A549 (cell line): ENCODE data around the gene PKP4. TPM values are rescaled to one million over a fixed set of nuclear protein-coding genes. Genes with fewer than 3 reads are reported as not detected.

Experiments
- ATAC-seq, 2 experiments: fragments of 200-7000 bp in 1 of 2; fragments of >200 bp in 1 of 2; cut with Nextera tagmentation in 1 of 2; cut with Tn5 transposase in 1 of 2; 3 replicates each; pipeline versions ENCODE4 v1.8.0 to v1.9.1; 2018 to 2020; ENCODE audit warnings: mild to moderate bottlenecking in 1 of 2, moderate library complexity in 1 of 2
- CTCF ChIA-PET: fragments of 300-600 bp; sonication (Branson Sonifier 250); formaldehyde crosslinking; extraction: SDS; loops from one replicate; lab custom pipeline; 2021; ENCODE audit warnings: antibody characterized with exemption, inconsistent platforms; lab: Yijun Ruan, JAX
- POLR2A ChIA-PET: fragments of 350-600 bp; formaldehyde crosslinking; extraction: SDS; loops from one replicate; lab custom pipeline; 2021; ENCODE audit warnings: antibody characterized with exemption, inconsistent platforms; lab: Yijun Ruan, JAX
- DNase-seq, 2 experiments: peaks; one replicate each; pipeline versions ENCODE4 v3.0.0 to v3.0.0-alpha.2; 2011 to 2016; ENCODE audit warnings: low read depth in 1 of 2, low spot score in 1 of 2
- FAIRE-seq: peaks from 2 replicates; lab custom pipeline; 2011; peaks lifted over from hg19 to GRCh38; lab: Jason Lieb, UNC
- H3K27ac ChIP-seq, 2 experiments: fragments of >200 bp; sonication (Bioruptor Twin); formaldehyde crosslinking; 3 replicates each; pipeline ENCODE4 v1.5.1; 2016 to 2017
- H3K4me1 ChIP-seq: fragments of >200 bp; sonication (Bioruptor Twin); formaldehyde crosslinking; 3 replicates; pipeline ENCODE4 v1.6.1; 2016
- H3K4me2 ChIP-seq: fragments of >200 bp; sonication (Bioruptor Twin); formaldehyde crosslinking; 3 replicates; pipeline ENCODE4 v1.6.1; 2016
- H3K4me3 ChIP-seq: fragments of >200 bp; sonication (Bioruptor Twin); formaldehyde crosslinking; 3 replicates; pipeline ENCODE4 v1.5.1; 2016
- H3K9me3 ChIP-seq: fragments of >200 bp; sonication (Bioruptor Twin); formaldehyde crosslinking; 3 replicates; pipeline ENCODE4 v1.6.1; 2016
- CBX8 ChIP-seq: fragments of 200-600 bp; sonication (generic); IDR thresholded peaks from 2 replicates; pipeline ENCODE4 v1.6.1; 2016
- CEBPB ChIP-seq, 2 experiments: fragments of >200 bp in 1 of 2; sonication (Bioruptor Twin) in 1 of 2; formaldehyde crosslinking in 1 of 2; IDR thresholded peaks; 2 replicates each; pipeline ENCODE4 v1.6.1; 2012 to 2016
- CHD2 ChIP-seq: fragments of 150-350 bp; IDR thresholded peaks from 2 replicates; pipeline ENCODE4 v1.6.1; 2014; ENCODE audit warnings: low read length; ENCODE audit not compliant: partially characterized antibody
- EHMT2 ChIP-seq: fragments of 200-600 bp; sonication (generic); IDR thresholded peaks from 2 replicates; pipeline ENCODE4 v1.6.1; 2016; ENCODE audit warnings: antibody characterized with exemption, low read depth, mild to moderate bottlenecking, moderate library complexity
- ESRRA ChIP-seq: fragments of 150-350 bp; IDR thresholded peaks from 2 replicates; pipeline ENCODE4 v1.6.1; 2014; ENCODE audit warnings: mild to moderate bottlenecking, low read length, borderline replicate concordance
- FOXS1 ChIP-seq: fragments of 250-450 bp; sonication (Bioruptor Pico); IDR thresholded peaks from 2 replicates; pipeline ENCODE4 v1.5.0; 2020; ENCODE audit warnings: mild to moderate bottlenecking, moderate library complexity
- GATA3 ChIP-seq: IDR thresholded peaks from 2 replicates; pipeline ENCODE4 v1.6.1; 2012; ENCODE audit warnings: borderline replicate concordance
- HDAC2 ChIP-seq: fragments of 200-600 bp; sonication (generic); IDR thresholded peaks from 2 replicates; pipeline ENCODE4 v1.6.1; 2016
- HOXB5 ChIP-seq: fragments of 250-450 bp; sonication (Bioruptor Pico); IDR thresholded peaks from 2 replicates; pipeline ENCODE4 v1.5.0; 2020; ENCODE audit warnings: mild to moderate bottlenecking, moderate library complexity
- JUNB ChIP-seq: fragments of >200 bp; sonication (Bioruptor Twin); formaldehyde crosslinking; IDR thresholded peaks from 2 replicates; pipeline ENCODE4 v1.6.1; 2016
- KDM1A ChIP-seq: fragments of 200-600 bp; sonication (generic); IDR thresholded peaks from 2 replicates; pipeline ENCODE4 v1.6.1; 2016; ENCODE audit warnings: low read depth, mild to moderate bottlenecking
- KDM5A ChIP-seq: fragments of 200-600 bp; sonication (generic); IDR thresholded peaks from 2 replicates; pipeline ENCODE4 v1.6.1; 2016; ENCODE audit warnings: antibody characterized with exemption, mild to moderate bottlenecking
- MAFK ChIP-seq: fragments of 450-650 bp; IDR thresholded peaks from 2 replicates; pipeline ENCODE4 v1.6.1; 2014; ENCODE audit not compliant: partially characterized antibody
- MYC ChIP-seq: IDR thresholded peaks from 2 replicates; pipeline ENCODE4 v1.6.1; 2012; ENCODE audit warnings: mild to moderate bottlenecking, inconsistent platforms, low read length, improper control_type of control experiment, borderline replicate concordance
- NFE2L2 ChIP-seq: fragments of 150-350 bp; conservative IDR thresholded peaks from 2 replicates; pipeline ENCODE4 v1.6.1; 2014; ENCODE audit warnings: low read length
- NPAS2 ChIP-seq: fragments of 250-450 bp; sonication (Bioruptor Pico); IDR thresholded peaks from 2 replicates; pipeline ENCODE4 v1.8.0; 2022; ENCODE audit warnings: mild to moderate bottlenecking, moderate library complexity, borderline replicate concordance
- RAD21 ChIP-seq, 2 experiments: fragments of >200 bp in 1 of 2; sonication (Bioruptor Twin) in 1 of 2; formaldehyde crosslinking in 1 of 2; IDR thresholded peaks in 1 of 2; conservative IDR thresholded peaks in 1 of 2; 2 replicates in 1 of 2; 3 replicates in 1 of 2; pipeline ENCODE4 v1.6.1; 2012 to 2018; ENCODE audit warnings: inconsistent platforms in 1 of 2
- RARB ChIP-seq: fragments of 250-450 bp; sonication (Bioruptor Pico); IDR thresholded peaks from 2 replicates; pipeline ENCODE4 v1.8.0; 2021; ENCODE audit warnings: mild to moderate bottlenecking, moderate library complexity
- ZFP36 ChIP-seq: fragments of 450-650 bp; IDR thresholded peaks from 2 replicates; pipeline ENCODE4 v1.6.1; 2014; ENCODE audit warnings: borderline replicate concordance; ENCODE audit not compliant: partially characterized antibody
- WGBS: methylation state at CpG from one replicate; pipeline ENCODE4 v1.1.6; 2017; ENCODE audit errors: missing lambda C conversion rate; 5-methylcytosine and 5-hydroxymethylcytosine counted together
- polyA plus RNA-seq, 4 experiments: library from polyadenylated mRNA; depleted of rRNA in 3 of 4; stranded (reverse); fragments of >200 nt; fragmentation: RNase III in 1 of 4; extraction: RNeasy Plus Mini Kit Qiagen cat#74134 plus additional on column Dnase treatment in 1 of 4; gene quantifications; 2 replicates in 3 of 4; 3 replicates in 1 of 4; pipeline ENCODE4 v1.2.3, GENCODE V29; 2011 to 2017
- TF ChIP-seq, protein P1 (sequence below): fragments of 450-650 bp; IDR thresholded peaks from 2 replicates; pipeline ENCODE4 v1.6.1; 2014; ENCODE audit warnings: antibody characterized with exemption
- TF ChIP-seq, protein P2 (sequence below): IDR thresholded peaks from 2 replicates; pipeline ENCODE4 v1.6.1; 2012; ENCODE audit warnings: low read depth, borderline replicate concordance

PKP4 gene
- polyA plus RNA-seq, 2 of the 4 experiments (the other 2 are of a cell fraction), result 27.0 to 56.6 TPM

- TF ChIP-seq, protein P1, sequence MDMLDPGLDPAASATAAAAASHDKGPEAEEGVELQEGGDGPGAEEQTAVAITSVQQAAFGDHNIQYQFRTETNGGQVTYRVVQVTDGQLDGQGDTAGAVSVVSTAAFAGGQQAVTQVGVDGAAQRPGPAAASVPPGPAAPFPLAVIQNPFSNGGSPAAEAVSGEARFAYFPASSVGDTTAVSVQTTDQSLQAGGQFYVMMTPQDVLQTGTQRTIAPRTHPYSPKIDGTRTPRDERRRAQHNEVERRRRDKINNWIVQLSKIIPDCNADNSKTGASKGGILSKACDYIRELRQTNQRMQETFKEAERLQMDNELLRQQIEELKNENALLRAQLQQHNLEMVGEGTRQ, result no peak
Measured at GRCh38 chr2:158487419-158487818, 30.7 kb downstream of the PKP4 start (continued).

DNA sequence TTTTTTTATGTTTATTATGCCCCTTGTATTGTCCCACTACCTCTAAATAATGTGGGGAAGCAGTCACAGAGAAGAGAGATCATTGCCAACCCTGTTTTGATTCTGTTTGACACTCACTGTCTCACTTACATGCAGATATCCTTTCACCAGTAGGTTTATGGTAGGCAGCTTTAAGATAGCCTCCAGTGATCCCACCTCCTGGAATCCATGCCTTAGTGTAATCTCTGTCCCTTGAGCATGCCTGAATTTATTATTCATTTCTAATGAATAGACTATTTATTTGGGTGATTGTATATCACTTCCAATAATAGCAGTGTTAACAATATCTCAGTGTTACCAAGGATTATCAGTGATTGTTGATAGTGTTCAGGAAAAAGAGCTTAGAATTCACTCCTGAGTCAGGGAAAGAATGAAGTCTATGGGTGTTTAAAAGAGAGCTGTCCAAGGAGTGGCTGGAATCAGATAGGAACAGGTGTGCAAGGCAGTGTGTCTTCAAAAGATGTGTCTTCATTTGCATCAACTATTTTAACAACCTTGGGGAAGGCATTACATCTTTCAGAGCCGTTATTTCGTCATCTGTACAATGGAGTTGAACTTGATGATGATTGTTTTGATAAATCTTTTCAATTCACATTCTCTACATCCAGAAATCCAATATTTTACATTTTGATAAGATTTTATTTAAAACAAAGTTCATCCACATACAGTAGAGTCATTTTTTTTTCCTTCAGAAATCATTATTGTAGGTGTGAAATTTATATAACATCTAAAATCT, 31.9 kb downstream of the PKP4 start:
- DNase-seq (no peak), ATAC-seq (peak; percentile 56; a peak in 3 of 6 replicates), FAIRE-seq (no peak)
- 89% methylated on average over 2 of the region's 2 CpGs for WGBS
- ChIA-PET POLR2A (interaction anchor here (1.1 kb wide), 1 partner anchor 30 kb away, joined by 3 read pairs; no protein-coding TSS in a partner anchor), CTCF (interaction anchor here (1.4 kb wide), 1 partner anchor 236 kb away, joined by 3 read pairs; no protein-coding TSS in a partner anchor)
- Histone ChIP-seq H3K27ac (no peak overlapping the region), H3K4me1 (peaks cover 58% of the 10 kb centered on the region), H3K4me3 (no peak overlapping the region), H3K4me2 (no peak overlapping the region), H3K9me3 (no peaks in the 10 kb centered on the region)
- TF ChIP-seq ESRRA, result no peak
- TF ChIP-seq NFE2L2, result no peak
- no peak for TF ChIP-seq CEBPB (IDR thresholded peaks at IDR 0.05)
- no peak for TF ChIP-seq HOXB5 (CRISPR knock-in tag)
- TF ChIP-seq KDM1A, result no peak
- TF ChIP-seq NPAS2 (CRISPR knock-in tag), result no peak
- no peak for TF ChIP-seq JUNB
- TF ChIP-seq RAD21 (conservative IDR thresholded peaks at IDR 0.05 in 1 of 2, IDR thresholded peaks at IDR 0.05 in 1 of 2), result no peak
- TF ChIP-seq, protein P2, sequence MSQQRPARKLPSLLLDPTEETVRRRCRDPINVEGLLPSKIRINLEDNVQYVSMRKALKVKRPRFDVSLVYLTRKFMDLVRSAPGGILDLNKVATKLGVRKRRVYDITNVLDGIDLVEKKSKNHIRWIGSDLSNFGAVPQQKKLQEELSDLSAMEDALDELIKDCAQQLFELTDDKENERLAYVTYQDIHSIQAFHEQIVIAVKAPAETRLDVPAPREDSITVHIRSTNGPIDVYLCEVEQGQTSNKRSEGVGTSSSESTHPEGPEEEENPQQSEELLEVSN, result no peak
- TF ChIP-seq CBX8, result no peak

GRCh38 chr2:158489366-158490112, 32.8 kb downstream of the PKP4 start:
- Histone ChIP-seq H3K9me3 (no peaks in the 10 kb centered on the region), H3K4me2 (peak overlapping the region; percentile 18; the same call in 1 of the 3 replicates), H3K4me1 (peaks cover 65% of the 10 kb centered on the region), H3K27ac (no peak overlapping the region), H3K4me3 (no peak overlapping the region)
- CTCF ChIA-PET, result interaction anchor here (1.3 kb wide), 1 partner anchor 32 kb away, joined by 3 read pairs; no protein-coding TSS in a partner anchor
- 58% methylated on average over 6 of the region's 6 CpGs for WGBS
- POLR2A ChIA-PET, result interaction anchor here (1.1 kb wide), 1 partner anchor 31 kb away, joined by 3 read pairs; no protein-coding TSS in a partner anchor
- DNase-seq (no peak), FAIRE-seq (no peak), ATAC-seq (peak in 1 of 2 experiments; percentile 54; a peak in 3 of 6 replicates)
- TF ChIP-seq MAFK (no peak), HOXB5 (CRISPR knock-in tag) (no peak)

- Histone ChIP-seq H3K4me3 (no peak overlapping the region), H3K4me1 (peaks cover 78% of the 10 kb centered on the region), H3K9me3 (no peaks in the 10 kb centered on the region), H3K4me2 (no peak overlapping the region), H3K27ac (no peak overlapping the region)
- DNase-seq (no peak), FAIRE-seq (no peak), ATAC-seq (no peak)
- TF ChIP-seq MAFK (no peak), CHD2 (no peak), MYC (no peak), RARB (no peak), HDAC2 (no peak), EHMT2 (no peak), FOXS1 (CRISPR knock-in tag) (no peak), ZFP36 (no peak), GATA3 (no peak), KDM5A (no peak)
- TF ChIP-seq, protein P1, result no peak
- WGBS, result 92% methylated on average over 4 of the region's 4 CpGs
- ChIA-PET CTCF (no interaction called here), POLR2A (no interaction called here)
Measured at GRCh38 chr2:158491072-158491471, 34.3 kb downstream of the PKP4 start.
